MM.1S (cell line): Measurements from ENCODE around the gene FAXDC2.

ENCODE experiments used
- DNase-seq: peaks from one replicate; pipeline ENCODE4 v3.0.0-alpha.2; 2015
- H2AFZ ChIP-seq: fragments of 300-600 bp; sonication (generic); 2 replicates; pipeline ENCODE4 v1.6.0; 2016; ENCODE audit warnings: antibody characterized with exemption, low read length
- H3F3A ChIP-seq: fragments of 300-600 bp; sonication (generic); 2 replicates; pipeline ENCODE4 v1.6.1; 2016; ENCODE audit warnings: mild to moderate bottlenecking, antibody characterized with exemption, low read length, moderate library complexity, mixed read lengths; ENCODE audit not compliant: insufficient read depth
- H3K27ac ChIP-seq: fragments of 300-600 bp; sonication (generic); 2 replicates; pipeline ENCODE4 v1.5.1; 2016; ENCODE audit warnings: mild to moderate bottlenecking, low read length
- H3K27me3 ChIP-seq: fragments of 300-600 bp; sonication (generic); replicated peaks from 2 replicates; pipeline ENCODE4 v1.6.0; 2016; ENCODE audit warnings: low read length; ENCODE audit not compliant: insufficient read depth
- H3K36me3 ChIP-seq: fragments of 300-600 bp; sonication (generic); replicated peaks from 2 replicates; pipeline ENCODE4 v1.6.1; 2016; ENCODE audit warnings: mild to moderate bottlenecking, low read length, mixed read lengths; ENCODE audit not compliant: insufficient read depth
- H3K4me1 ChIP-seq: fragments of 300-600 bp; sonication (generic); 2 replicates; pipeline ENCODE4 v1.6.1; 2016; ENCODE audit warnings: low read length, mixed read lengths
- H3K4me2 ChIP-seq: fragments of 300-600 bp; sonication (generic); 2 replicates; pipeline ENCODE4 v1.6.0; 2016; ENCODE audit warnings: low read depth, low read length
- H3K4me3 ChIP-seq: fragments of 300-600 bp; sonication (generic); 2 replicates; pipeline ENCODE4 v1.5.1; 2016; ENCODE audit warnings: low read length, mixed read lengths
- H3K79me2 ChIP-seq: fragments of 300-600 bp; sonication (generic); 2 replicates; pipeline ENCODE4 v1.6.1; 2016; ENCODE audit warnings: mixed run types, low read length, mixed read lengths
- H3K9ac ChIP-seq: fragments of 300-600 bp; sonication (generic); 2 replicates; pipeline ENCODE4 v1.6.1; 2016; ENCODE audit warnings: low read length, mixed read lengths
- H3K9me2 ChIP-seq: fragments of 300-600 bp; sonication (generic); replicated peaks from 2 replicates; pipeline ENCODE4 v1.6.1; 2016; ENCODE audit warnings: mild to moderate bottlenecking, low read length, mixed read lengths; ENCODE audit not compliant: insufficient read depth
- H3K9me3 ChIP-seq: fragments of 300-600 bp; sonication (generic); replicated peaks from 2 replicates; pipeline ENCODE4 v1.6.1; 2016; ENCODE audit warnings: mild to moderate bottlenecking, low read length, mixed read lengths; ENCODE audit not compliant: insufficient read depth
- H4K20me1 ChIP-seq: fragments of 300-600 bp; sonication (generic); 2 replicates; pipeline ENCODE4 v1.6.1; 2016; ENCODE audit warnings: mild to moderate bottlenecking, low read length, moderate library complexity, mixed read lengths; ENCODE audit not compliant: insufficient read depth
- CTCF ChIP-seq: fragments of 300-600 bp; sonication (generic); IDR thresholded peaks from 2 replicates; pipeline ENCODE4 v1.5.1; 2016; ENCODE audit warnings: antibody characterized with exemption, low read length, mixed read lengths
- EZH2 ChIP-seq: fragments of 300-600 bp; sonication (generic); optimal IDR thresholded peaks from 2 replicates; pipeline ENCODE3; 2017; ENCODE audit warnings: low read depth, mild to moderate bottlenecking, antibody characterized with exemption, low read length, mixed read lengths
- EZH2phosphoT487 ChIP-seq: fragments of 300-600 bp; sonication (generic); IDR thresholded peaks from 2 replicates; pipeline ENCODE4 v1.6.1; 2018; ENCODE audit warnings: antibody characterized with exemption, low read length

The FAXDC2 gene

GRCh38 chr5:154794525-154795234 is 55.7 kb downstream of the FAXDC2 start:
- TF ChIP-seq CTCF = no peak
- TF ChIP-seq EZH2 = no peak
- no peak for TF ChIP-seq EZH2phosphoT487
- Histone ChIP-seq H3K27me3 (no peaks in the 10 kb centered on the region), H3K79me2 (peaks cover 76% of the 10 kb centered on the region), H3K9me3 (no peaks in the 10 kb centered on the region), H3K4me3 (no peak overlapping the region), H3K27ac (no peak overlapping the region), H2AFZ (no peak overlapping the region), H3K4me1 (no peaks in the 10 kb centered on the region), H4K20me1 (peaks cover 3% of the 10 kb centered on the region; the same call in 1 of the 2 replicates), H3K9ac (no peak overlapping the region), H3K9me2 (no peaks in the 10 kb centered on the region), H3K4me2 (no peak overlapping the region), H3F3A (no peaks in the 10 kb centered on the region), H3K36me3 (peaks cover 25% of the 10 kb centered on the region)
- no peak for DNase-seq

GRCh38 chr5:154793599-154794524 is 56.5 kb downstream of the FAXDC2 start:
- Histone ChIP-seq H3K27ac (no peak overlapping the region), H3K9me3 (no peaks in the 10 kb centered on the region), H3K4me3 (no peak overlapping the region), H3K79me2 (peaks cover 74% of the 10 kb centered on the region), H3K9ac (no peak overlapping the region), H3K27me3 (no peaks in the 10 kb centered on the region), H4K20me1 (peaks cover 3% of the 10 kb centered on the region; the same call in 1 of the 2 replicates), H3K36me3 (peaks cover 20% of the 10 kb centered on the region), H2AFZ (no peak overlapping the region), H3K9me2 (no peaks in the 10 kb centered on the region), H3K4me2 (no peak overlapping the region), H3K4me1 (no peaks in the 10 kb centered on the region), H3F3A (no peaks in the 10 kb centered on the region)
- DNase-seq = no peak
- no peak for TF ChIP-seq EZH2phosphoT487
- TF ChIP-seq CTCF = no peak
- no peak for TF ChIP-seq EZH2

GRCh38 chr5:154791535-154791934 is 58.9 kb downstream of the FAXDC2 start:
- peaks cover 12% of the 10 kb centered on the region; the same call in 1 of the 2 replicates for H4K20me1 ChIP-seq

More at GRCh38 chr5:154791535-154791934, 58.9 kb downstream of the FAXDC2 start:
- H3K79me2 ChIP-seq = peaks cover 80% of the 10 kb centered on the region
- H2AFZ ChIP-seq = no peak overlapping the region
- H3K9ac ChIP-seq = no peak overlapping the region
- no peak overlapping the region for H3K27ac ChIP-seq
- H3F3A ChIP-seq = no peaks in the 10 kb centered on the region
- H3K9me3 ChIP-seq = no peaks in the 10 kb centered on the region
- H3K4me2 ChIP-seq = no peak overlapping the region
- no peaks in the 10 kb centered on the region for H3K4me1 ChIP-seq
- H3K27me3 ChIP-seq = no peaks in the 10 kb centered on the region
- TF ChIP-seq CTCF (no peak), EZH2phosphoT487 (no peak), EZH2 (no peak)
- H3K9me2 ChIP-seq = no peaks in the 10 kb centered on the region
- H3K36me3 ChIP-seq = peaks cover 20% of the 10 kb centered on the region
- no peak overlapping the region for H3K4me3 ChIP-seq
- DNase-seq = no peak
